ENCODE results near the gene PRKCI.

Gene PRKCI

DNA sequence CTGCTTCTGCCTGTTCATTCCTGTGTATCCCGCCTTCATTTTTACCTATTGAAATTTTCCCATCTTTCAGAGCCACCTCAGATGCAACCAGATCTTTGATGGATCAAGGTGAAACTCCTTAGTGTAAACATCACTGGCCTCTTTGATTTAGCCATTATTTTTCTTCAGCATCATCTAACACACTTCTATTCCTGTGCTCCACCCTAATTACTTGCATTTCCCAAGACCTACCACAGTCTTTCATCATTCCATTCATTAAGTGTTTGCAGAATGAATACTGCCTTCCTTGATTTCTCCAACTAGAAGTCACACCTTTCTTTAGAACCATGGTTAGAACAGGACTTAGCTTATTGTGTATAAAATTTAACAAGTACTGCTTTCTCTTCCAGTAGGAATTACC is 79.8 kb downstream of the PRKCI start:
- Histone ChIP-seq H3K27me3 (ENCODE audit: control insufficient read depth, insufficient read depth, low read length) (no peaks in the 10 kb centered on the region), H3K4me3 (ENCODE audit: low read length) (no peak overlapping the region), H3K9ac (ENCODE audit: low read length) (no peak overlapping the region), H3K4me1 (ENCODE audit: control insufficient read depth, low read depth, low read length) (no peaks in the 10 kb centered on the region), H3K27ac (ENCODE audit: low read length) (no peak overlapping the region), H3K9me3 (ENCODE audit: control insufficient read depth, low read depth, low read length) (no peaks in the 10 kb centered on the region), H3K36me3 (ENCODE audit: control insufficient read depth, low read depth, low read length) (peaks cover 42% of the 10 kb centered on the region)

DNA sequence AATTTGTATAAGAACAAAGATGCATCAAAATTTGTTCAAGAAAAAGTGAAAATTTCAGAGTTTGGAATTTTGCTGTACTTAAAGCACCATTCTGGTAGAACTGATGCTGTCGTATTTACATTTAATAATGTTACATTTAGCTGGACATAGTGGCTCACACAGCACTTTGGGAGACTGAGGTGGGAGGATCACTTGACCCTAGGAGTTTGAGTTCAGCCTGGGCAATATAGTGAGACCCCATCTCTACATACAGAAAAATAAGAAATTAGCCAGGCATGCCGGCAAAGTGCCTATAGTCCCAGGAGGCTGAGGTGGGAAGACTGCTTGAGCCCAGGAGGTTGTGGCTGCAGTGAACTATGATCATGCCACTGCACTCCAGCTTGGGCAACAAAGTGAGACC is 83.8 kb downstream of the PRKCI start:
- Histone ChIP-seq H3K4me1 (ENCODE audit: control insufficient read depth, low read depth, low read length) (no peaks in the 10 kb centered on the region), H3K27ac (ENCODE audit: low read length) (no peak overlapping the region), H3K27me3 (ENCODE audit: control insufficient read depth, insufficient read depth, low read length) (no peaks in the 10 kb centered on the region), H3K36me3 (ENCODE audit: control insufficient read depth, low read depth, low read length) (peaks cover 18% of the 10 kb centered on the region), H3K9ac (ENCODE audit: low read length) (no peak overlapping the region), H3K9me3 (ENCODE audit: control insufficient read depth, low read depth, low read length) (no peaks in the 10 kb centered on the region), H3K4me3 (ENCODE audit: low read length) (no peak overlapping the region)

DNA sequence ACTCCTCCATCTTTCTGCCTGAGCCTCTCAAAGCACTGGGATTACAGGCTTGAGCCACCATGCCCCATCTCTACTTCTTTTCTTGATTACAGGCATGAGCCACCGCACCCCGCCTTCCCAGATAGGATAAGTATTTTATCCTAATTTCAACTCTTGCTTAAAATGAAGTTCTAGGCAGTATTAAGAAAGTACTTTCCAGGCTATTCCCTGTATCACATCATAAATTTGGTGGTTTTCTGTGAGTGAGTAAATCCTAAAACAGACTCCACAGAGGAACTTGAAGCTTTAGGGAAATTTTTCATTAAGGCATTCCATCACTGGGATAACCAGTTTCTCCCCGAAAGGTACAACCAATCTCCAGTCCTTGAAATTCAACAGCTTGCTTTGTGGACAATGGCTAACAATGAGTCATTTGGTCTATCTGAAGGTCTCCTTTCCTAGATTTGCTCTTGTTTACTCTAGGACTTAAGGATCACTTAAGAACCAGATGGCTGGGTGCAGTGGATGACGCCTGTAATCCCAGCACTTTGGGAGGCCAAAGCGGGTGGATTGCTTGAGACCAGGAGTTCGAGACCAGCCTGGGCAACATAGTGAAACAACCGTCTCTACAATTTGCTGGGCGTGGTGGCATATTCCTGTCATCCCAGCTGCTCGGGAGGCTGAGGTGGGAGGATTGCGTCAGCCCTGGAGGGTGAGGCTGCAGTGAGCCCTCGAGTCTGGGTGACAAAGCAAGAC is 85.6 kb downstream of the PRKCI start:
- no peak overlapping the region for H3K27ac ChIP-seq (ENCODE audit: low read length)

DNA sequence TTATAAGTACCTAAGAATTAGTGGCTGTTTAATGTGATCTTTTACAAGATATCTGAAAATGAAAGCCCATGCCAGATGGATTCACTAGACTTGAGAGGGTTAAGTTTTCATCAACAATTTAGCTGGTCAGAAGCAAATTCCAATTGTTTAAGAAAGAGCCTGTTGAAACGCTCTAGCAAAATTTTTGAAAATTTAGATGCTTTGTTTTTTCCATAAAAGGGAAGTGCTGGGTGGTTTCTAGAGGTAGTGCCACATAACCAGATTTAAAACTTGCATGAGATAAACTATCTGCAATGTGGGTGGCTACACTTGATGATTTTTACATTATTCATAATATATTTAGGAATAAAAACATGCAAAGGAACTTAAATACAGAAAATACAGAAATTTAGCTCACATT is 86.8 kb downstream of the PRKCI start:
- no peaks in the 10 kb centered on the region for H3K4me1 ChIP-seq (ENCODE audit: control insufficient read depth, low read depth, low read length)
- H3K27me3 ChIP-seq (ENCODE audit: control insufficient read depth, insufficient read depth, low read length): no peaks in the 10 kb centered on the region
- H3K9me3 ChIP-seq (ENCODE audit: control insufficient read depth, low read depth, low read length): no peaks in the 10 kb centered on the region
- H3K9ac ChIP-seq (ENCODE audit: low read length): no peak overlapping the region
- no peak overlapping the region for H3K4me3 ChIP-seq (ENCODE audit: low read length)
- no peak overlapping the region for H3K27ac ChIP-seq (ENCODE audit: low read length)
- H3K36me3 ChIP-seq (ENCODE audit: control insufficient read depth, low read depth, low read length): peaks cover 3% of the 10 kb centered on the region

More for the DNA sequence above, 85.6 kb downstream of the PRKCI start:
- Histone ChIP-seq H3K36me3 (ENCODE audit: control insufficient read depth, low read depth, low read length) (peaks cover 3% of the 10 kb centered on the region), H3K27me3 (ENCODE audit: control insufficient read depth, insufficient read depth, low read length) (no peaks in the 10 kb centered on the region), H3K4me3 (ENCODE audit: low read length) (no peak overlapping the region), H3K9ac (ENCODE audit: low read length) (no peak overlapping the region), H3K9me3 (ENCODE audit: control insufficient read depth, low read depth, low read length) (no peaks in the 10 kb centered on the region), H3K4me1 (ENCODE audit: control insufficient read depth, low read depth, low read length) (no peaks in the 10 kb centered on the region)

DNA sequence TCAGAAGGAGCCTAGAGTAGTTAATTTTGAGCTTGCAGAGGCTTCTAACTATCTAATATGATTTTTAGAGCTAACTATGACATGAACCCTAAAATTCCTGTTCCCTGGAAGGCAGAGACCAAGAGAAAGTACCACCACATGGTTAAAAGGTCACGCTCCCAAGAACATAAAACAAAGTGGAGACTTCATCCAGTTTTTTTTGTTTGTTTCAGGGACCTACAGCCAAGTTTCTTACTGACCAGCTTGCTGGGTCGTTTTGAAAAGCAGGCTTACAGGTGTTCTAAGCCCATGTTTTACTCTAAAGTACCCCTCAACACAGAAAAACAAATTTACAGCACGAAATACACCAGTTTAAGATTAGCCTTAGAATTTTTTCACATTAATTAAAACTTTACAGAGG is 95.7 kb downstream of the PRKCI start:
- H3K9ac ChIP-seq (ENCODE audit: low read length): no peak overlapping the region
- no peak overlapping the region for H3K27ac ChIP-seq (ENCODE audit: low read length)
- no peaks in the 10 kb centered on the region for H3K36me3 ChIP-seq (ENCODE audit: control insufficient read depth, low read depth, low read length)

DNA sequence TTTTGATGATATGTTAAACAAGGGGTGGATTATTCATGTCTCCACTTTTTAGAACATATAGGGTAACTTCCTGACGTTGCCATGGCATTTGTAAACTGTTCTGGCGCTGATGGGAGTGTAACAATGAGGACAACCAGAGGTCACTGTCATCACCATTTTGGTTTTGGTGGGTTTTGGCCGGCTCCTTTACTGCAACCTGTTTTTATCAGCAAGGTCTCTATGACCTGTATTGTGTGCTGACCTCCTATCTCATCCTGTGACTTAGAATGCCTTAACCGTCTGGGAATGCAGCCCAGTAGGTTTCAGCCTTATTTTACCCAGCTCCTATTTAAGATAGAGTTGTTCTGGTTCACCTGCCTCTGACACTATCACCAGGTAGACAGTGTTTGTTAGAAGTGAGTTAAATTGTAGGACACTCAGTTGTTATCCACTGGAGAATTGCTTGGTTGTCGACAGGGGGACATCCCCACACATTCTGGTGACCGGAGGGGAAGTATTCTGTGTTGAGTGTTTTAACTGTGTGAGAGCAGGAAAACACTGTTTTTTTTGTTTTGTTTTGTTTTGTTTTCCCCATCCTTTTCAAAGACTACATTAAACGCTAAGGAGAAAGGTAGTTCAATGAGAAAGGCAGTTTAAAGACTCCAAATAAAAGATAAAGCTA is 98.4 kb downstream of the PRKCI start:
- no peak overlapping the region for H3K27ac ChIP-seq (ENCODE audit: low read length)
- no peak overlapping the region for H3K9ac ChIP-seq (ENCODE audit: low read length)
- no peak overlapping the region for H3K4me3 ChIP-seq (ENCODE audit: low read length)
- H3K9me3 ChIP-seq (ENCODE audit: control insufficient read depth, low read depth, low read length): no peaks in the 10 kb centered on the region
- H3K36me3 ChIP-seq (ENCODE audit: control insufficient read depth, low read depth, low read length): no peaks in the 10 kb centered on the region
- H3K4me1 ChIP-seq (ENCODE audit: control insufficient read depth, low read depth, low read length): peaks cover 23% of the 10 kb centered on the region
- H3K27me3 ChIP-seq (ENCODE audit: control insufficient read depth, insufficient read depth, low read length): no peaks in the 10 kb centered on the region

More for the DNA sequence above, 95.7 kb downstream of the PRKCI start:
- Histone ChIP-seq H3K4me3 (ENCODE audit: low read length) (no peak overlapping the region), H3K4me1 (ENCODE audit: control insufficient read depth, low read depth, low read length) (peaks cover 16% of the 10 kb centered on the region), H3K9me3 (ENCODE audit: control insufficient read depth, low read depth, low read length) (no peaks in the 10 kb centered on the region), H3K27me3 (ENCODE audit: control insufficient read depth, insufficient read depth, low read length) (no peaks in the 10 kb centered on the region)

DNA sequence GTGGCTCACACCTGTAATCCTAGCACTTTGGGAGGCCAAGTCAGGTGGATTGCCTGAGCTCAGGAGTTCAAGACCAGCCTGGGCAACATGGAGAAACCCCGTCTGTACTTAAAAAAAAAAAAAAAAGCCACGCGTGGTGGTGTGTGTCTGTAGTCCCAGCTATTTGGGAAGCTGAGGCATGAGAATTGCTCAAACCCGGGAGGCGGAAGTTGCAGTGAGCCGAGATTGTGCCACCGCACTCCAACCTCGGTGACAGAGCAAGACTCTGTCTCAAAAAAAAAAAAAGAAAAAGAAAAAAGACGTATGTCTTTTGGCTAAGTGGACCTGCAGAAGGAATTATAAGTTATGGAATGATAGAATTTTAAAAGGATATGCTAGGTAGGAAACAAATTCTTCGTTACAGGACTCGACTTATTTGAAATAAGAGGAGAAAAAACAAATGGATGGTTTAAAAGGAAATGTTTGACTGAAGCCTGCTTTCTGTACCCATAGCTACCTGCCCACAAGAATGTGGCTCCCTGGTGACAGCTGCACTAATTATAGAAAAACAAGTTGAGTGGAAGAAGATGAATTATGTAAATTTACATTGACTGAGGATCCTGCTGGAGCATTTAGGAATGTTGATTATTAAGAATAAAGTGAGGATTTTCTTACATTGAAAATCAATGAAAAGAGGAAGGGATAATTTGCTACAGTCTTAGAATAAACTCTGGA is 99.3 kb downstream of the PRKCI start:
- no peak overlapping the region for H3K27ac ChIP-seq (ENCODE audit: low read length)
- peaks cover 23% of the 10 kb centered on the region for H3K4me1 ChIP-seq (ENCODE audit: control insufficient read depth, low read depth, low read length)
- peaks cover under 1% of the 10 kb centered on the region for H3K9me3 ChIP-seq (ENCODE audit: control insufficient read depth, low read depth, low read length)
- no peaks in the 10 kb centered on the region for H3K27me3 ChIP-seq (ENCODE audit: control insufficient read depth, insufficient read depth, low read length)
- H3K9ac ChIP-seq (ENCODE audit: low read length): no peak overlapping the region
- H3K4me3 ChIP-seq (ENCODE audit: low read length): no peak overlapping the region
- H3K36me3 ChIP-seq (ENCODE audit: control insufficient read depth, low read depth, low read length): no peaks in the 10 kb centered on the region

DNA sequence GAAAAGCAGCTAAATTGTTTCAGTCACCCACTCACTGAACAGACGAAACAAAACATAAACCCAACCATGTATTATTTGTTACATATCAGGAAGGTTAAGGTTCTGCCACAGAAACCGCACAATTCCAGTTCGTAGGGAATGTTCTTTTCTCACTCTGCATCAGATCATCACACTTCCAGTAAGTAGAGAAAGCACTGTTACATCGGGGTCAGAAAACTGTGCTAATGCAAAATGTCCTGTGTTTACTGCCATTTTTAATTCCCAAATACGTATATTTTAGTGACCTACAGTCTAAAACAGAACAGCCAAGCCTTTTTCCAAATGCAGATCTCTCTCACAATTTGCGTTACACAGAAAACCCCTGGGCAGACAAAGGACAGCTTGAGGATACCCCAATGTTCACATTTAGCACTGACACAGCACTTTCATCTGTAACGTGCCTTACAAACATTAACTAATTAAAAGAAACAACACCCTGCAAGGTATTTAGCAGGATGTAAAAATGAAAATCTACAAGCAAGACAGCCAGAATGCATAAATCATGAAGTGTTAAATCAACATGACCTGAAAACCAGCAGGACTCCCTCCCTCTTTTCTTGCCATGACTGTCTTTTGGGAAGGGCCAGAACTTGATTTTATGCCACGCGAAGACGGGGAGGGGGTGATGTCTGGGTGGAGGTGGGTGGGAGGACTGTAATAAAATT is 100.5 kb downstream of the PRKCI start:
- peaks cover 23% of the 10 kb centered on the region for H3K4me1 ChIP-seq (ENCODE audit: control insufficient read depth, low read depth, low read length)
- H3K27me3 ChIP-seq (ENCODE audit: control insufficient read depth, insufficient read depth, low read length): no peaks in the 10 kb centered on the region
- no peak overlapping the region for H3K4me3 ChIP-seq (ENCODE audit: low read length)
- H3K9me3 ChIP-seq (ENCODE audit: control insufficient read depth, low read depth, low read length): peaks cover 6% of the 10 kb centered on the region
- H3K9ac ChIP-seq (ENCODE audit: low read length): no peak overlapping the region
- H3K27ac ChIP-seq (ENCODE audit: low read length): no peak overlapping the region
- H3K36me3 ChIP-seq (ENCODE audit: control insufficient read depth, low read depth, low read length): no peaks in the 10 kb centered on the region

DNA sequence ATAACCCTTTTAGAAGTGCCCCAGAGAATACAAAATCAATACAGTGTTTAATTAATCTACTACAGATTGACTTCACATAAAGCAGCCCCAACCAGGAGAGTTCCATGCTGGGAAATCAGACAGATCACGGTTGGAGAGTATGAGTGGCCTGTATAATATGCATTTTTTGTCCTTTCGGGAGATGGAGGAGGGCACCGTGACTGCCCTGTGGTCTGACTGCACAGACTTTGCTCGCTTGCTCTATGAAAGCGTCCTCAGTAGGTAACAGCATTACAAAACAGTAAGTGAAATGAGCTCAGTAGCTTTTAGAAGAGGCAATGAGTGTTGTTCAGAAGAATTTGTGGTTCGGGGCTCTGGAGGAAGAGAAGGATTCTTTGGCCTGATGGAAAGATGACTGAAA is 101.1 kb downstream of the PRKCI start:
- no peak overlapping the region for H3K9ac ChIP-seq (ENCODE audit: low read length)
- no peak overlapping the region for H3K27ac ChIP-seq (ENCODE audit: low read length)
- H3K4me3 ChIP-seq (ENCODE audit: low read length): no peak overlapping the region
- H3K36me3 ChIP-seq (ENCODE audit: control insufficient read depth, low read depth, low read length): no peaks in the 10 kb centered on the region
- peaks cover 6% of the 10 kb centered on the region for H3K9me3 ChIP-seq (ENCODE audit: control insufficient read depth, low read depth, low read length)
- H3K4me1 ChIP-seq (ENCODE audit: control insufficient read depth, low read depth, low read length): peaks cover 23% of the 10 kb centered on the region
- no peaks in the 10 kb centered on the region for H3K27me3 ChIP-seq (ENCODE audit: control insufficient read depth, insufficient read depth, low read length)

DNA sequence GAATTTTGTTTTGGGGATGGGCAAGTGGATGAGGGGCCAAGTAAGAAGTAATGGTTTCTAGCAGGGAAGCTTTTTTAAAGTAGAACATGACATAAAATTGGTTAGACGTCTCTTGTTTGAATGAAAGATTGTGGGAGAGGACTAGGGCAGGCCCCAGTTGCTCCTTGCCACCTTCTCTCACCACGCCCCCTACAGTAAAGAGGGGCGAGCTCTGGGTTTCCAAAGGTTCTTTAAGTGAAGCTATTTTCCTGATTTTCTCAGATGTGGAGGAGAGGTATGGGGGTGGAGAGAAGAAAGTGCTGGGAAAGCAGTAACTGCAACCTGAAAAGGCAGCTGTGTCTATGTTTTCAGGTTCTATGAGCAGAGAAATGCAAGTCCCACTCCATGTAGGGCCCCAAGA is 102.7 kb downstream of the PRKCI start:
- no peak overlapping the region for H3K4me3 ChIP-seq (ENCODE audit: low read length)
- H3K9me3 ChIP-seq (ENCODE audit: control insufficient read depth, low read depth, low read length): peaks cover 6% of the 10 kb centered on the region
- no peak overlapping the region for H3K27ac ChIP-seq (ENCODE audit: low read length)
- no peaks in the 10 kb centered on the region for H3K36me3 ChIP-seq (ENCODE audit: control insufficient read depth, low read depth, low read length)
- no peaks in the 10 kb centered on the region for H3K27me3 ChIP-seq (ENCODE audit: control insufficient read depth, insufficient read depth, low read length)
- H3K4me1 ChIP-seq (ENCODE audit: control insufficient read depth, low read depth, low read length): peaks cover 23% of the 10 kb centered on the region
- H3K9ac ChIP-seq (ENCODE audit: low read length): no peak overlapping the region

DNA sequence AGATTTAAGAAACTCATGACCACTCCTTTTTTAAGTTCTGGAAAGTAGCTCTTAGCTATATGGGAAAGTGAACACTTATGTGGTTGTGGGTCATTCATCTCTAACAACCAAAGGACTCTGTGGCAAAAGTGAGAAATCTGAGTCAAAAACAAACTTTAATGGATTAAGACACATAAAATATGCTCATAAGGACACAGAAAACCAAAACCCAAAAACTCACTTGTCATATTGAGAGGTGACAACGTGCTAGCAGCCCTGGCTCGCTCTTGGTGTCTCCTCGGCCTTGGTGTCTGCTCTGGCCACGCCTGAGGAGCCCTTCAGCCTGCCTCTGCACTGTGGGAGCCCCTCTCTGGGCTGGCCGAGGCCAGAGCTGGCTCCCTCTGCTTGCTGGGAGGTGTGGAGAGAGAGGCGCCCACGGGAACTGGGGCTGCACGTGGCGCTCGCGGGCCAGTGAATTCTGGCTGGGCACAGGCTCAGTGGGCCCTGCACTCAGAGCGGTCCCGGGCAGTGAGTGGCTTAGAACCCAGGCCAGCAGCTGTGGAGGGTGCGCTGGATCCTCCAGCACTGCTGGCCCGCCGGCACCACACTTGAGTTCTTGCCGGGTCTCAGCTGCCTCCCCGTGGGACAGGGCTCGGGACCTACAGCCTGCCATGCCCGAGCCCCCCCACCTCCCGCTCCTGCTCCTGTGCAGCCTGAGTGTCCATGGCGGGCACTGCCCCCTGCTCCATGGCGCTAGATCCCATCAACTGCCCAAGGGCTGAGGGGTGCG is 105.0 kb downstream of the PRKCI start:
- Histone ChIP-seq H3K36me3 (ENCODE audit: control insufficient read depth, low read depth, low read length) (no peaks in the 10 kb centered on the region), H3K9ac (ENCODE audit: low read length) (no peak overlapping the region), H3K27me3 (ENCODE audit: control insufficient read depth, insufficient read depth, low read length) (no peaks in the 10 kb centered on the region)

More for the DNA sequence above, 105.0 kb downstream of the PRKCI start:
- no peak overlapping the region for H3K27ac ChIP-seq (ENCODE audit: low read length)
- peaks cover 6% of the 10 kb centered on the region for H3K9me3 ChIP-seq (ENCODE audit: control insufficient read depth, low read depth, low read length)
- peaks cover 14% of the 10 kb centered on the region for H3K4me1 ChIP-seq (ENCODE audit: control insufficient read depth, low read depth, low read length)
- H3K4me3 ChIP-seq (ENCODE audit: low read length): no peak overlapping the region

All from iPS-18a (cell line).